GM11168 (cell line): ENCODE results near the gene SMYD3.
"Not testable (repeated sequence)": the region's sequence is repeated elsewhere in the genome, so short reads cannot be mapped to it uniquely, and the experiment has no call there.

Experiments used
- in situ Hi-C: fragments of 300-500 bp; cut with MboI; formaldehyde crosslinking; loops from one replicate; pipeline ENCODE4 v1.12.0; 2022; ENCODE audit warnings: low sequenced_read_pairs; ENCODE audit not compliant: unreplicated experiment

SMYD3 gene

GRCh38 chr1:245748240-245748639 lies 758.8 kb downstream of the SMYD3 start:
- in situ Hi-C loops: no loop called here

DNA sequence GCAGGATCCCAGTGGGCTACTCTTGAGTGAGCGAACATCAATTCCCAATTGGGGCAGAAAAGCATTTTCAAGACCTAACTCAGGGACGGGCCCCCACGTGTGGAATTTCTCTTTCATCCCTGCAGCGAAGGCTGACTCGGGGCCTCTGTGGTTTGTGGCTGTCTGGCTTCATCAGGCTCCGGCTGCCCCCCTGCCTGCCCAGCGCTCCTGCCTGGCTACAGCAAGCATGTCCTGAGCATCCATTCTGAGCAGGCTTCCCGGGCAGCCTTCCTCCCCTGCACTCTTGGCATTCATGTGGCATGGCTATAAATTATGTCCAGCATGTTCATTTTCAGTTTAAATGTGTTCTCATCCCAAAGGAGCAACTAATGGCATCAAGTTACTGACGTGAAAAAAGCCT lies 764.2 kb downstream of the SMYD3 start:
- in situ Hi-C loops: no loop called here

GRCh38 chr1:245740336-245740735 lies 766.7 kb downstream of the SMYD3 start:
- in situ Hi-C loops: not testable (repeated sequence)

GRCh38 chr1:245730801-245731200 lies 776.3 kb downstream of the SMYD3 start:
- in situ Hi-C loops: no loop called here

DNA sequence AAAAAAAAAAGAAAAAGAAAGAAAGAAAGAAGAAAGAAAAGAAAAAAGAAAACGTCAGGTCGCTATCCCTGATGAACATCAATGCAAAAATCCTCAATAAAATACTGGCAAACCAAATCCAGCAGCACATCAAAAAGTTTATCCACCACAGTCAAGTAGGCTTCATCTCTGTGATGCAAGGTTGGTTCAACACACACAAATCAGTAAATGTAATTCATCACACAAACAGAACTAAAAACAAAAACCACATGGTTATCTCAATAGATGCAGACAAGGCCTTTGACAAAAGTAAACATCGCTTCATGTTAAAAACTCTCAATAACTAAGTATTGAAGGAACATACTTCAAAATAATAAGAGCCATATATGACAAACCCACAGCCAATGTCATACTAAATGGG lies 779.0 kb downstream of the SMYD3 start:
- in situ Hi-C loops: not testable (repeated sequence)

DNA sequence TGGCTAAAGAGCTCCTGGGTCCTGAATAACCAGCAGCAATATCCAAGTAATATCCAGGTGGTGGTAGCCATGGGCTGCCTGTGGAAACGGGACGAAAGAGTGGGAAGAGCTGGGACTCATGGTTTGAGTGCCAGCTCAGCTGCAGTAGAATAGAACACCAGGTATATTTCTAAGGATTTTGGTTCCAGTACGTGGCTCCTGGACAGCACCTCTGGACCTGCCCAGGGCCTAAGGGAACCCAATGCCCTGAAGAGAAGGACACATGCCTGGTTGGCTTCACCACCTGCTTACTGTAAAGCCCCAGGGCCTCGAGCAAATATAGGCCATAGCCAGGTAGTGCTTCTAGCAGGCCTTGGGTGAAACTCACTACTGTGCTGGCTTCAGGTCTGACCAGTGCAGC lies 785.6 kb downstream of the SMYD3 start:
- in situ Hi-C loops: no loop called here

GRCh38 chr1:245718951-245719350 lies 788.1 kb downstream of the SMYD3 start:
- in situ Hi-C loops: no loop called here

DNA sequence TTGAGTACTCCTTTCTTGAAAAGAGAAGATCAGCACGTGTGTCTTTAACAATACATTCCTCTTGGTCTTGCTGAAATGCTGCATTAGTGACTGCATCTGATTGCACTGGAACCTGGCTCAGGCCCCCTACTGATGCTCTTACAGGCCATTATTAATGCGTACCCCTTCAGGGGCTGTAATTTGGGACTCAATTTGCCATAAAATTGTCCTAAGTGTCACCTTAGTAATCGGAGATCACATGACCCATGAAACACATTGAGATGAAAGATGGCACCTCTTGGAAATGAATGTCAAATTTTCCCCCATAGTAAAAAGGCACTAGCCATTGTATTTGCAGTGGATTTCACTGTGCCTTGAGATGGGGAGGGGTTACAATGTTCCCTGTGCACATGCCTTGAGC lies 789.0 kb downstream of the SMYD3 start:
- in situ Hi-C loops: no loop called here

GRCh38 chr1:245717611-245718010 lies 789.5 kb downstream of the SMYD3 start:
- in situ Hi-C loops: no loop called here

DNA sequence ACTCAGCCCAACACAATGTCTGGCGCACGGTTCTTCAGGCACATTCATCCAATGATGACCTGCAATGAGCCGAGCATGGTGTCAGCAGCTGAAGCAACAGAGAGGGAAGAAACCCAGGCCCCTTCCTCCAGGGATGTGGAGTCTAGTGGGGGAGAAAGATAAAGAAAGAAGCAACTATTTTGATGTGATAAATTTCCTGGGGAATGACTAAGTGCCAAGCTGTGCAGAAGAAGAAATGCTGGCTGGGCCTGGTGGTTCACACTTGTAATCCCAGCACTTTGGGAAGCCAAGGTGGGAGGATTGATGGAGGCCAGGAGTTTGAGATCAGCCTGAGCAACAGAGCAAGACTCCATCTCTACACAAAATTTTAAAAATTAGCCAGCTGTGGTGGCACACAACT lies 790.5 kb downstream of the SMYD3 start:
- in situ Hi-C loops: no loop called here

DNA sequence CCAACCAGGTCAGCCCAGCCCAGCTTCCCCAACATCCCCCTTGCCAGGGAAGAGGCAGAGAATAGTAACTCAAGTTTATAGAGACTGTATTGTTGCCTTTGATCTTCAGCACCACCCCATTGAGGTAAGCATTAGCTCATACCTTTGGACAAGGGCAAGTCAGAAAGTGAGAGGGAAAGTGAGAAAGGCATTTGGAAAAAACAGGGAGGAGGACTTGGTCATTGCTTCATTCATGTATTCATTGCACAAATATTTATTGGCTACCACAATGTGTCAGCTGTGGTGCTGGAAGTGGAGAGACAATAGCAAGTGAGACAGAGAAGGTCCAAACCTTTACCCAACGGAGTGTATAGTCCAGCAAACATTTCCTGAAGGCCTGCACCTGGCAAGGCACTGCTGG lies 791.1 kb downstream of the SMYD3 start:
- in situ Hi-C loops: no loop called here

DNA sequence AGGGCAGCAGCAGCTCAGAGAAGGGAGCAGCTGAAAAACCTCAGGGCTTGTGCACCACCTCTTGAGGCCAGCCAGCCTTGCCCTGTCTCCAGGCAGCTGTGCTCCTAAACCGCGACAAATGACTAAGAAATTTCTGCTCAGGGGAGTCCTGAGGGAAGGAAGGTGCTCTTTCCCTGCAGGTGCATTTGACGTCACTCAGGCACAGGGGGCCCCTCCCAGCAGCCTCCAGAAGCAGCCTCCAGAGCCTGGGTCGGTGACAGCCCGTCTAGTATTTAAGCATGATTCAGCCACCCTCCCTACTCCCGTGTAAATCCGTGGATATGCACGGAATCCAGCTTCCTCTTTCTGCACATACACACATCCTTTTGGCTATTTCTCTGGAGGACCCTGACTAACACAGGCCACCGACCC lies 791.8 kb downstream of the SMYD3 start:
- in situ Hi-C loops: no loop called here

DNA sequence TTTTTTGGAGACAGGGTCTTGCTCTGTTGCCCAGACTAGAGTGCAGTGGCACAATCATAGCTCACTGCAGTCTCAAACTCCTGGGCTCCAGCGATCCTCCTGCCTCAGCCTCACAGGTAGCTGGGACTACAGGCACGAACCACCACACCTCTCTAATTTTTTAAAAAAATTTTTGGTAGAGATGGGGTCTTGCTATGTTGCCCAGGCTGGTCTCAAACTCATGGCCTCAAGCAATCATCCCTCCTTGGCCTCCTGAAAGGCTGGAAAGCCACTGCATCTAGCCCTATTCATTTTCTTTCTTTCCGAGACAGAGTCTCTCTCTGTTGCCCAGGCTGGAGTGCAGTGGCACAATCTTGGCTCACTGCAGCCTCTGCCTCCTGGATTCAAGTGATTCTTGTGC lies 793.1 kb downstream of the SMYD3 start:
- in situ Hi-C loops: not testable (repeated sequence)

- in situ Hi-C loops: no loop called here
Measured at GRCh38 chr1:245710961-245711903, 795.8 kb downstream of the SMYD3 start.

- in situ Hi-C loops: no loop called here
Measured at GRCh38 chr1:245707941-245708340, 799.1 kb downstream of the SMYD3 start.

DNA sequence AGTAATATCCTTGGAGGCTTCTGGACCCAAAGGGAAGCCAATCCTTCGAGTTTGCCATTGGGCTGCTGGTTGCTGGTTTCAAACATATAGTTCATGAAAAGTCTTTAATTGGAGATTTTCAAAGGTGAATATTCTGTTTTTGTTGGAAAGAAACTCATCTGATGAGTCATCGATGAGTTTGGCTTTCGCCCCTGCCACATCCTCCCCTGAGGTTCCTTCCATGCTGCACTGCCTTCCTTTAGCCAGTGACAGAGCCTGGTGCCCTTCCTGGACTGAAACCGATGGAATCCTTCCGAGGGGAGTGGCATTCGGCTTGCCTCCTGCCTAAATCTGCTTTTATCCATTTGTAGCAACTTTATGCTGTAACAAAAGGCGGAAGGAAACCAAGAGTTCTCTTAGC lies 802.3 kb downstream of the SMYD3 start:
- in situ Hi-C loops: no loop called here

DNA sequence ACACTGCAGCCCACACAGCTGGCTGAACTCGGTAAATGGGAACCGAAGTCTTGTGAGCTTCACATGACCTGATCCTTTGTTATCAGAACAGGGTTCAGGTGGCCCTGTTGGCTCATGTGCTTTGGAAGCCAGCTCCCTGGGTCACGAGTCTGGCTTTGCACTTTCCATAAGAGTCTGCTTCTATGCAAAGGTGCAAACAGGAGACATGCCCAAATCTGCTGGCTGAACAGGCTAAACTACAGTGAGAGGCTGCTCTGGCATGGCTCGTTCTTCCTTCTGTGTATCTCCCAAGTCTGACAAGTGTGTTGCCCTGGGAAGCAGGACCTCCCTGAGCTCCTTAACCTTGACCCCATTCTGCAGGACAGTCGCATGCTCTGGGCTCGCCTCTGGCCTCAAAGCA lies 802.7 kb downstream of the SMYD3 start:
- in situ Hi-C loops: no loop called here

GRCh38 chr1:245702346-245702745 lies 804.7 kb downstream of the SMYD3 start:
- in situ Hi-C loops: no loop called here

DNA sequence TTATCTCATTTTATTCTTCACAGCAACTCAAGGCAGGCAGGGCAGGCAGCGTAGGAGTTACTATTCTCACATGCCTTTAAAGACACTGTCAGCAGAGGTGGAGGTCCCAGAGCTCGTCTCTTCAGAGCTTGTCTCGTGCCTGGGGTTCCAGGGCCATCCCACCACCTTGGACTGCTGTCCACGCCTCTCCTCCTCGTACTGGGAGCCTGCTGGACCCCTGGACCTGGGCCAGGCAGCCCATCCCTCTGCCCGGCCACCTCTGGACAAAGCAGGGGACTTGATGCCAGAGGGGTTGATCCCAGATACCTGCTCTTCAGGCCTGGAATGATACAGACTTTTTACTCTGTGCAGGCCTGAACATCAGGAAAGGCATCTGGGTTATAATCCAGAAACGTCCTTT lies 805.4 kb downstream of the SMYD3 start:
- in situ Hi-C loops: no loop called here

DNA sequence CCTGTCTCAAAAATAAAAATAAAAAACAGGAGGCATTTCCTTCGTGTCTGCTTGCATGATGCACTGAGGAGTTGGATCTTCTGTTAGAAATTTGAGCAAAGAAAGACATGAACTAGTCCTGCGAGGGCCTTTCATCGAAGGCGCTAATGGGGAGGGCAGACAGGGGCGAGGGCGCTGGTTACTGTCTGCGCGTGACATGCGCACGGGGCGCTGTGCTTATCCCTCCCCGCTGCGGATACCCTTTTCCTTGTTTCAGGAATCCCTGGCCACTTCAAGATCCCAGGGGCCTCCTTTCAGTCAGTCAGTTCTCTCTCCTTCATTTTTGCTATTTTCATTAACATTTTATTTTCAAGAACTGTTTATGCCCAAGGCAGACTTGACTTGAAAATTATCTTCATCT lies 806.4 kb downstream of the SMYD3 start:
- in situ Hi-C loops: no loop called here
